GM23338 (cell line): ENCODE measurements around the gene IL19. TPM values are rescaled to one million over a fixed set of nuclear protein-coding genes. Genes with fewer than 3 reads are reported as not detected.

ENCODE experiments used
- ATAC-seq: fragments of 200-7000 bp; cut with Tn5 transposase; 3 replicates; pipeline ENCODE4 v1.9.1; 2020
- DNase-seq: peaks from one replicate; pipeline ENCODE4 v3.0.0-alpha.2; 2015; ENCODE audit warnings: low spot score
- H2AFZ ChIP-seq: fragments of 200-600 bp; sonication (generic); 2 replicates; pipeline ENCODE4 v1.8.0; 2016; ENCODE audit warnings: antibody characterized with exemption, mild to moderate bottlenecking, moderate library complexity
- H3F3A ChIP-seq: fragments of 200-600 bp; sonication (generic); replicated peaks from 2 replicates; pipeline ENCODE4 v1.8.0; 2017; ENCODE audit warnings: antibody characterized with exemption, mixed run types, low read depth
- H3K27ac ChIP-seq: fragments of 200-600 bp; sonication (generic); 2 replicates; pipeline ENCODE4 v1.6.1; 2016; ENCODE audit warnings: low read depth
- H3K27me3 ChIP-seq: fragments of 200-600 bp; sonication (generic); 2 replicates; pipeline ENCODE4 v1.8.0; 2016; ENCODE audit warnings: mild to moderate bottlenecking, mixed run types, moderate library complexity; ENCODE audit not compliant: insufficient read depth
- H3K36me3 ChIP-seq: fragments of 200-600 bp; sonication (generic); 2 replicates; pipeline ENCODE4 v1.8.0; 2016; ENCODE audit warnings: mild to moderate bottlenecking; ENCODE audit not compliant: insufficient read depth
- H3K4me1 ChIP-seq: fragments of 200-600 bp; sonication (generic); 2 replicates; pipeline ENCODE4 v1.8.0; 2016; ENCODE audit warnings: mild to moderate bottlenecking, moderate library complexity; ENCODE audit not compliant: insufficient read depth
- H3K4me2 ChIP-seq: fragments of 200-600 bp; sonication (generic); 2 replicates; pipeline ENCODE4 v1.7.1; 2017; ENCODE audit warnings: mixed run types
- H3K4me3 ChIP-seq: fragments of 200-600 bp; sonication (generic); 2 replicates; pipeline ENCODE4 v1.6.1; 2016; ENCODE audit warnings: mixed run types
- H3K79me2 ChIP-seq: fragments of 200-600 bp; sonication (generic); replicated peaks from 2 replicates; pipeline ENCODE4 v1.8.0; 2017; ENCODE audit warnings: mild to moderate bottlenecking; ENCODE audit not compliant: insufficient read depth
- H3K9me2 ChIP-seq: fragments of 200-600 bp; sonication (generic); 2 replicates; pipeline ENCODE4 v1.8.0; 2017; ENCODE audit not compliant: insufficient read depth
- H4K20me1 ChIP-seq: fragments of 200-600 bp; sonication (generic); replicated peaks from 2 replicates; pipeline ENCODE4 v1.8.0; 2017; ENCODE audit warnings: mild to moderate bottlenecking; ENCODE audit not compliant: insufficient read depth
- H3K27ac Mint-ChIP-seq: 2 replicates; pipeline ENCODE4 v1.8.0; 2020; ENCODE audit warnings: inconsistent platforms, mild to moderate bottlenecking, moderate library complexity, mixed read lengths
- H3K27me3 Mint-ChIP-seq: 3 replicates; pipeline ENCODE4 v1.8.0; 2022; ENCODE audit warnings: low read depth, mild to moderate bottlenecking, moderate library complexity, mixed read lengths, inconsistent platforms; ENCODE audit not compliant: insufficient read depth, poor library complexity
- H3K36me3 Mint-ChIP-seq: 3 replicates; pipeline ENCODE4 v1.8.0; 2021; ENCODE audit warnings: low read depth, mild to moderate bottlenecking, inconsistent platforms, moderate library complexity, mixed read lengths
- H3K4me1 Mint-ChIP-seq: 3 replicates; pipeline ENCODE4 v1.8.0; 2020; ENCODE audit warnings: mild to moderate bottlenecking, inconsistent platforms, mixed read lengths
- H3K4me3 Mint-ChIP-seq: 3 replicates; pipeline ENCODE4 v1.8.0; 2021; ENCODE audit warnings: moderate library complexity, mild to moderate bottlenecking, inconsistent platforms, mixed read lengths
- H3K9me3 Mint-ChIP-seq: 3 replicates; pipeline ENCODE4 v1.8.0; 2020; ENCODE audit warnings: moderate library complexity, mild to moderate bottlenecking, inconsistent platforms, mixed read lengths
- CTCF ChIP-seq, 2 experiments: fragments of 200-600 bp in 1 of 2; sonication (generic) in 1 of 2; conservative IDR thresholded peaks; 2 replicates each; pipeline versions ENCODE4 v1.5.1 to v1.6.1; 2016 to 2017; ENCODE audit warnings: antibody characterized with exemption in 2 of 2, low read depth in 2 of 2, mild to moderate bottlenecking in 2 of 2, moderate library complexity in 1 of 2
- EZH2phosphoT487 ChIP-seq: fragments of 200-600 bp; sonication (generic); IDR thresholded peaks from one replicate; pipeline ENCODE4 v1.8.1; 2018; ENCODE audit warnings: antibody characterized with exemption; ENCODE audit not compliant: unreplicated experiment
- JUNB ChIP-seq: IDR thresholded peaks from one replicate; pipeline ENCODE4 v1.6.1; 2016; ENCODE audit warnings: antibody characterized with exemption; ENCODE audit not compliant: unreplicated experiment
- NANOG ChIP-seq: IDR thresholded peaks from 2 replicates; pipeline ENCODE4 v1.6.1; 2016; ENCODE audit warnings: antibody characterized with exemption, borderline replicate concordance
- POLR2AphosphoS5 ChIP-seq: IDR thresholded peaks from 2 replicates; pipeline ENCODE4 v1.6.1; 2016; ENCODE audit warnings: antibody characterized with exemption, low read depth
- STAT1 ChIP-seq: IDR thresholded peaks from one replicate; pipeline ENCODE4 v1.6.1; 2016; ENCODE audit warnings: antibody characterized with exemption; ENCODE audit not compliant: unreplicated experiment
- ZNF114 ChIP-seq: fragments of 250-450 bp; sonication (Bioruptor Pico); IDR thresholded peaks from 2 replicates; pipeline ENCODE4 v1.5.0; 2020; ENCODE audit warnings: mild to moderate bottlenecking, moderate library complexity
- ZNF331 ChIP-seq: fragments of 250-450 bp; sonication (Bioruptor Pico); IDR thresholded peaks from 2 replicates; pipeline ENCODE4 v1.5.0; 2020; ENCODE audit warnings: low read depth, mild to moderate bottlenecking, moderate library complexity
- ZNF462 ChIP-seq: fragments of 250-450 bp; sonication (Bioruptor Pico); IDR thresholded peaks from 2 replicates; pipeline ENCODE4 v1.5.0; 2020; ENCODE audit warnings: mild to moderate bottlenecking, moderate library complexity
- polyA plus RNA-seq: library from polyadenylated mRNA; unstranded; fragments of >200 nt; fragmentation: Nextera tagmentation; extraction: Ambion mirVana; gene quantifications from 2 replicates; pipeline ENCODE4 v1.2.1, GENCODE V29; 2016
- total RNA-seq: library from RNA; depleted of rRNA; stranded (reverse); fragments of >200 nt; shearing (Covaris generic); gene quantifications from 2 replicates; pipeline ENCODE4 v1.2.3, GENCODE V29; 2014
- TF ChIP-seq, protein P1 (sequence below): IDR thresholded peaks from one replicate; pipeline ENCODE4 v1.6.1; 2018; ENCODE audit warnings: antibody characterized with exemption; ENCODE audit not compliant: unreplicated experiment

Gene IL19
- total and polyA plus RNA-seq, 2 experiments from 2014 or later = not detected

- DNase-seq = no peak
- no peaks in the 10 kb centered on the region for H3K9me3 Mint-ChIP-seq
- Histone ChIP-seq H3F3A (no peaks in the 10 kb centered on the region), H4K20me1 (no peaks in the 10 kb centered on the region), H3K79me2 (no peaks in the 10 kb centered on the region), H3K27ac (no peak overlapping the region), H2AFZ (no peak overlapping the region), H3K9me2 (no peaks in the 10 kb centered on the region), H3K36me3 (no peaks in the 10 kb centered on the region), H3K27me3 (no peaks in the 10 kb centered on the region), H3K4me3 (no peak overlapping the region), H3K4me2 (no peak overlapping the region), H3K4me1 (no peaks in the 10 kb centered on the region)
- peaks cover 4% of the 10 kb centered on the region; the same call in 2 of the 3 replicates for H3K4me1 Mint-ChIP-seq
- no peak overlapping the region for H3K27ac Mint-ChIP-seq
- no peaks in the 10 kb centered on the region for H3K36me3 Mint-ChIP-seq
- TF ChIP-seq CTCF (conservative IDR thresholded peaks at IDR 0.05; ENCODE audit: low read depth in 2 of 2) = no peak
- TF ChIP-seq JUNB = no peak
- TF ChIP-seq ZNF331 (CRISPR knock-in tag) = no peak
- no peak for TF ChIP-seq STAT1
- TF ChIP-seq POLR2AphosphoS5 = no peak
- TF ChIP-seq ZNF462 (CRISPR knock-in tag) = no peak
- no peak for TF ChIP-seq EZH2phosphoT487
- TF ChIP-seq NANOG = no peak
- TF ChIP-seq, protein P1, sequence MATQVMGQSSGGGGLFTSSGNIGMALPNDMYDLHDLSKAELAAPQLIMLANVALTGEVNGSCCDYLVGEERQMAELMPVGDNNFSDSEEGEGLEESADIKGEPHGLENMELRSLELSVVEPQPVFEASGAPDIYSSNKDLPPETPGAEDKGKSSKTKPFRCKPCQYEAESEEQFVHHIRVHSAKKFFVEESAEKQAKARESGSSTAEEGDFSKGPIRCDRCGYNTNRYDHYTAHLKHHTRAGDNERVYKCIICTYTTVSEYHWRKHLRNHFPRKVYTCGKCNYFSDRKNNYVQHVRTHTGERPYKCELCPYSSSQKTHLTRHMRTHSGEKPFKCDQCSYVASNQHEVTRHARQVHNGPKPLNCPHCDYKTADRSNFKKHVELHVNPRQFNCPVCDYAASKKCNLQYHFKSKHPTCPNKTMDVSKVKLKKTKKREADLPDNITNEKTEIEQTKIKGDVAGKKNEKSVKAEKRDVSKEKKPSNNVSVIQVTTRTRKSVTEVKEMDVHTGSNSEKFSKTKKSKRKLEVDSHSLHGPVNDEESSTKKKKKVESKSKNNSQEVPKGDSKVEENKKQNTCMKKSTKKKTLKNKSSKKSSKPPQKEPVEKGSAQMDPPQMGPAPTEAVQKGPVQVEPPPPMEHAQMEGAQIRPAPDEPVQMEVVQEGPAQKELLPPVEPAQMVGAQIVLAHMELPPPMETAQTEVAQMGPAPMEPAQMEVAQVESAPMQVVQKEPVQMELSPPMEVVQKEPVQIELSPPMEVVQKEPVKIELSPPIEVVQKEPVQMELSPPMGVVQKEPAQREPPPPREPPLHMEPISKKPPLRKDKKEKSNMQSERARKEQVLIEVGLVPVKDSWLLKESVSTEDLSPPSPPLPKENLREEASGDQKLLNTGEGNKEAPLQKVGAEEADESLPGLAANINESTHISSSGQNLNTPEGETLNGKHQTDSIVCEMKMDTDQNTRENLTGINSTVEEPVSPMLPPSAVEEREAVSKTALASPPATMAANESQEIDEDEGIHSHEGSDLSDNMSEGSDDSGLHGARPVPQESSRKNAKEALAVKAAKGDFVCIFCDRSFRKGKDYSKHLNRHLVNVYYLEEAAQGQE = no peak
- TF ChIP-seq ZNF114 (CRISPR knock-in tag) = no peak
- ATAC-seq = no peak
- H3K27me3 Mint-ChIP-seq = peaks cover 3% of the 10 kb centered on the region
- no peak overlapping the region for H3K4me3 Mint-ChIP-seq
These were observed 15.8 kb downstream of the IL19 start for GRCh38 chr1:206786212-206786886.
